Endothelial cell of umbilical vein (primary cell): ENCODE data around the gene CFAP61. TPM values are rescaled to one million over a fixed set of nuclear protein-coding genes. Genes with fewer than 3 reads are reported as not detected.

Experiments used
- BruUV-seq: library from RNA; stranded (reverse); fragments of 400-500 nt; replicated peaks from 2 replicates; lab custom pipeline; 2021; lab: Mats Ljungman, UMichigan
- CTCF ChIA-PET: fragments of 300-600, 350-600 bp; sonication (Branson Sonifier 250); formaldehyde crosslinking; loops from one replicate; lab custom pipeline; 2021; ENCODE audit warnings: antibody characterized with exemption, inconsistent platforms; lab: Charles Lee
- POLR2A ChIA-PET: fragments of 300-600, 350-600 bp; sonication (Branson Sonifier 250); formaldehyde crosslinking; loops from one replicate; lab custom pipeline; 2021; ENCODE audit warnings: antibody characterized with exemption, inconsistent platforms; lab: Charles Lee
- DNase-seq: peaks from one replicate; pipeline ENCODE4 v3.0.0-alpha.2; 2011; ENCODE audit warnings: low read depth, low spot score
- FAIRE-seq: peaks from 2 replicates; lab custom pipeline; 2011; peaks lifted over from hg19 to GRCh38; lab: Jason Lieb, UNC
- H2AFZ ChIP-seq: 2 replicates; pipeline ENCODE4 v1.6.0; 2012; ENCODE audit warnings: low read depth, low read length, control low read depth, inconsistent platforms
- H3K27ac ChIP-seq: 2 replicates; pipeline ENCODE4 v1.5.1; 2011; ENCODE audit warnings: low read depth, mild to moderate bottlenecking, control low read depth, low read length, moderate library complexity; ENCODE audit not compliant: insufficient read depth
- H3K27me3 ChIP-seq, 2 experiments: 2 replicates each; pipeline versions ENCODE4 v1.6.0 to v1.6.1; 2011; ENCODE audit warnings: low read length in 2 of 2, mixed read lengths in 1 of 2; ENCODE audit not compliant: control insufficient read depth in 2 of 2, insufficient read depth in 2 of 2
- H3K36me3 ChIP-seq, 2 experiments: 2 replicates in 1 of 2; 3 replicates in 1 of 2; pipeline ENCODE4 v1.5.1; 2011; ENCODE audit warnings: low read length in 2 of 2, mild to moderate bottlenecking in 1 of 2, moderate library complexity in 1 of 2; ENCODE audit not compliant: control insufficient read depth in 2 of 2, insufficient read depth in 2 of 2; ENCODE audit errors: extremely low read depth in 1 of 2
- H3K4me1 ChIP-seq: 3 replicates; pipeline ENCODE4 v1.5.1; 2011; ENCODE audit warnings: mild to moderate bottlenecking, low read length; ENCODE audit not compliant: control insufficient read depth, insufficient read depth; ENCODE audit errors: extremely low read depth
- H3K4me2 ChIP-seq: 2 replicates; pipeline ENCODE4 v1.6.1; 2011; ENCODE audit warnings: low read length, control low read depth, mixed read lengths; ENCODE audit not compliant: insufficient read depth
- H3K4me3 ChIP-seq, 3 experiments: fragments of 200-600 bp in 1 of 3; sonication (generic), shearing (Covaris generic) in 1 of 3; replicated peaks in 1 of 3; 2 replicates each; pipeline ENCODE4 v1.5.1; 2011 to 2016; ENCODE audit warnings: control low read depth in 3 of 3, low read length in 3 of 3, mild to moderate bottlenecking in 2 of 3, inconsistent platforms in 1 of 3, low read depth in 1 of 3, moderate library complexity in 1 of 3; ENCODE audit not compliant: insufficient read depth in 1 of 3
- H3K79me2 ChIP-seq: 2 replicates; pipeline ENCODE4 v1.6.0; 2012; ENCODE audit warnings: low read length, inconsistent platforms; ENCODE audit not compliant: control insufficient read depth, insufficient read depth
- H3K9ac ChIP-seq: replicated peaks from 2 replicates; pipeline ENCODE3; 2011; ENCODE audit warnings: low read length, control low read depth; ENCODE audit not compliant: insufficient read depth; ENCODE audit errors: extremely low read depth
- H3K9me1 ChIP-seq: replicated peaks from 3 replicates; pipeline ENCODE4 v1.6.0; 2011; ENCODE audit warnings: mild to moderate bottlenecking, low read length; ENCODE audit not compliant: control insufficient read depth, insufficient read depth; ENCODE audit errors: extremely low read depth
- H3K9me3 ChIP-seq: replicated peaks from 2 replicates; pipeline ENCODE4 v1.5.1; 2012; ENCODE audit warnings: low read length, inconsistent platforms; ENCODE audit not compliant: control insufficient read depth, insufficient read depth
- H4K20me1 ChIP-seq: replicated peaks from 2 replicates; pipeline ENCODE3; 2011; ENCODE audit warnings: mild to moderate bottlenecking, low read length; ENCODE audit not compliant: control insufficient read depth, insufficient read depth; ENCODE audit errors: extremely low read depth
- EZH2 ChIP-seq: IDR thresholded peaks from 2 replicates; pipeline ENCODE4 v1.6.1; 2012; ENCODE audit warnings: borderline replicate concordance, low read depth, mild to moderate bottlenecking, moderate library complexity, low read length, inconsistent platforms; ENCODE audit not compliant: severe bottlenecking
- FOS ChIP-seq: IDR thresholded peaks from 2 replicates; pipeline ENCODE4 v1.6.1; 2011; ENCODE audit warnings: mild to moderate bottlenecking, low read length, moderate library complexity, borderline replicate concordance; ENCODE audit not compliant: insufficient read depth
- GATA2 ChIP-seq: IDR thresholded peaks from 2 replicates; pipeline ENCODE4 v1.7.0; 2011; ENCODE audit warnings: low read depth, mild to moderate bottlenecking, moderate library complexity, mixed read lengths, low read length; ENCODE audit not compliant: insufficient read length, insufficient read depth
- JUN ChIP-seq: IDR thresholded peaks from 2 replicates; pipeline ENCODE4 v1.6.1; 2011; ENCODE audit warnings: borderline replicate concordance, low read depth; ENCODE audit not compliant: insufficient read length, insufficient read depth
- MAX ChIP-seq: IDR thresholded peaks from 2 replicates; pipeline ENCODE4 v1.6.1; 2011; ENCODE audit not compliant: insufficient read depth, insufficient read length
- MYC ChIP-seq: IDR thresholded peaks from one replicate; pipeline ENCODE4 v1.6.1; 2011; ENCODE audit warnings: mild to moderate bottlenecking, low read depth, low read length
- POLR2A ChIP-seq: IDR thresholded peaks from 2 replicates; pipeline ENCODE4 v1.6.1; 2012; ENCODE audit warnings: low read depth, mild to moderate bottlenecking, control low read depth, low read length
- POLR2AphosphoS5 ChIP-seq: IDR thresholded peaks from 2 replicates; pipeline ENCODE4 v1.6.1; 2012; ENCODE audit warnings: low read depth, mild to moderate bottlenecking, control low read depth, low read length, moderate library complexity; ENCODE audit not compliant: insufficient read depth
- dilution Hi-C: fragments of 300-500 bp; cut with MboI; formaldehyde crosslinking; loops from one replicate; pipeline ENCODE4 v1.15.0; 2019; ENCODE audit warnings: low sequenced_read_pairs; ENCODE audit not compliant: extremely low pct_ligation_motif_present
- intact Hi-C: fragments of 100-400 bp; cut with micrococcal nuclease; formaldehyde crosslinking; loops from one replicate; pipeline ENCODE4 v1.10.0; 2022
- polyA plus RNA-seq, 4 experiments: library from polyadenylated mRNA; depleted of rRNA in 3 of 4; stranded (reverse) in 3 of 4; unstranded in 1 of 4; fragments of >200 nt; gene quantifications; 2 replicates each; pipeline versions ENCODE4 v1.2.1 to v1.2.3, GENCODE V29; 2011 to 2012; ENCODE audit warnings: missing spikeins in 1 of 4
- total RNA-seq: library from RNA; stranded (reverse); gene quantifications from 2 replicates; pipeline ENCODE4 v1.2.3, GENCODE V29; 2021
- TF ChIP-seq, protein P1 (sequence below), 2 donors: IDR thresholded peaks; 1 replicate in 1 of 2; 2 replicates in 1 of 2; pipeline ENCODE4 v1.5.1; 2011; ENCODE audit warnings: low read length in 2 of 2, mild to moderate bottlenecking in 2 of 2, moderate library complexity in 2 of 2, control low read depth in 1 of 2, inconsistent platforms in 1 of 2, low read depth in 1 of 2; ENCODE audit not compliant: insufficient read depth in 1 of 2; ENCODE audit errors: extremely low read depth in 1 of 2

Gene CFAP61
- total and polyA plus RNA-seq, 2 donors (not counting 3 experiments of a cell fraction or from before 2014, with no cell fraction given), result not detected

DNA sequence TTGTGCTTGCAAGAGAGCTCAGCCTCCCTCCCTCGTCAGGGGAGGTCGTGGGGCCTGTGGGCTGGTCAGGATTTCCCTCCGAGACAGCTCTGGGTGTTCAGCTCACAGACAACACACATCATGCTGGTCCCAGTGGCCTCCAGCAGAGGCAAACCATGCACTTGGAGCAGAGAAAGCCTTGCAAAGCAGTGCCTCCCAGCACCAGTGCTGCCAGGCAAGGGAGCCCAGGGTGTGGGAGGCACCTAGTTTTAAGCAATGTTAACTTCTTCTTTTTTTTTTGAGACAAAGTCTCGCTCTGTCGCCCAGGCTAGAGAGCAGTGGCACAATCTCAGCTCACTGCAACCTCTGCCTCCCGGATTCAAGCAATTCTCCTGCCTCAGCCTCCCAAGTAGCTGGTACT, 281.5 kb downstream of the CFAP61 start:
- Histone ChIP-seq H2AFZ (no peak overlapping the region), H3K27ac (no peak overlapping the region), H3K9me1 (no peaks in the 10 kb centered on the region), H3K9me3 (no peaks in the 10 kb centered on the region), H3K4me1 (no peaks in the 10 kb centered on the region), H3K4me2 (no peak overlapping the region), H3K79me2 (no peaks in the 10 kb centered on the region), H3K27me3 (no peaks in the 10 kb centered on the region), H3K36me3 (no peaks in the 10 kb centered on the region), H3K9ac (no peak overlapping the region), H4K20me1 (no peaks in the 10 kb centered on the region), H3K4me3 (no peak overlapping the region)
- CTCF ChIA-PET, result interaction anchor here (1.6 kb wide), 1 partner anchor 9 kb away, joined by 3 read pairs; no protein-coding TSS in a partner anchor
- TF ChIP-seq POLR2A, result no peak
- TF ChIP-seq JUN, result no peak
- no peak for TF ChIP-seq FOS
- no peak for TF ChIP-seq MYC
- TF ChIP-seq POLR2AphosphoS5, result no peak
- no peak for TF ChIP-seq EZH2
- TF ChIP-seq, protein P1, sequence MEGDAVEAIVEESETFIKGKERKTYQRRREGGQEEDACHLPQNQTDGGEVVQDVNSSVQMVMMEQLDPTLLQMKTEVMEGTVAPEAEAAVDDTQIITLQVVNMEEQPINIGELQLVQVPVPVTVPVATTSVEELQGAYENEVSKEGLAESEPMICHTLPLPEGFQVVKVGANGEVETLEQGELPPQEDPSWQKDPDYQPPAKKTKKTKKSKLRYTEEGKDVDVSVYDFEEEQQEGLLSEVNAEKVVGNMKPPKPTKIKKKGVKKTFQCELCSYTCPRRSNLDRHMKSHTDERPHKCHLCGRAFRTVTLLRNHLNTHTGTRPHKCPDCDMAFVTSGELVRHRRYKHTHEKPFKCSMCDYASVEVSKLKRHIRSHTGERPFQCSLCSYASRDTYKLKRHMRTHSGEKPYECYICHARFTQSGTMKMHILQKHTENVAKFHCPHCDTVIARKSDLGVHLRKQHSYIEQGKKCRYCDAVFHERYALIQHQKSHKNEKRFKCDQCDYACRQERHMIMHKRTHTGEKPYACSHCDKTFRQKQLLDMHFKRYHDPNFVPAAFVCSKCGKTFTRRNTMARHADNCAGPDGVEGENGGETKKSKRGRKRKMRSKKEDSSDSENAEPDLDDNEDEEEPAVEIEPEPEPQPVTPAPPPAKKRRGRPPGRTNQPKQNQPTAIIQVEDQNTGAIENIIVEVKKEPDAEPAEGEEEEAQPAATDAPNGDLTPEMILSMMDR (IDR thresholded peaks at IDR 0.05; ENCODE audit: extremely low read depth in 1 of 2, insufficient read depth in 1 of 2, low read depth in 1 of 2, low read length in 2 of 2), result no peak
- no peak for TF ChIP-seq GATA2
- TF ChIP-seq MAX, result no peak
- FAIRE-seq (no peak), DNase-seq (no peak)
- dilution Hi-C loops (no loop called here), intact Hi-C loops (no loop called here)
- no TSS peak for BruUV-seq
- POLR2A ChIA-PET, result no interaction called here
